Endometrial microvascular endothelial cells (primary cell): Measurements from ENCODE around the gene MKKS. TPM values are rescaled to one million over a fixed set of nuclear protein-coding genes. Genes with fewer than 3 reads are reported as not detected.
"Not testable (repeated sequence)": the region's sequence is repeated elsewhere in the genome, so short reads cannot be mapped to it uniquely, and the experiment has no call there.

ENCODE experiments used
- in situ Hi-C: cut with HindIII; loops from 2 replicates; pipeline ENCODE4 v1.10.0; 2017; ENCODE audit warnings: low sequenced_read_pairs, low pct_unique_long_range_greater_than_20kb; ENCODE audit errors: inconsistent ontology term
- total RNA-seq: library from RNA; depleted of rRNA; stranded (reverse); fragments of >200 nt; gene quantifications from one replicate; pipeline ENCODE4 v1.2.3, GENCODE V29; 2015; ENCODE audit errors: inconsistent ontology term

The MKKS gene
- total RNA-seq, 1 donor from 2014 or later: 11.7 TPM

DNA sequence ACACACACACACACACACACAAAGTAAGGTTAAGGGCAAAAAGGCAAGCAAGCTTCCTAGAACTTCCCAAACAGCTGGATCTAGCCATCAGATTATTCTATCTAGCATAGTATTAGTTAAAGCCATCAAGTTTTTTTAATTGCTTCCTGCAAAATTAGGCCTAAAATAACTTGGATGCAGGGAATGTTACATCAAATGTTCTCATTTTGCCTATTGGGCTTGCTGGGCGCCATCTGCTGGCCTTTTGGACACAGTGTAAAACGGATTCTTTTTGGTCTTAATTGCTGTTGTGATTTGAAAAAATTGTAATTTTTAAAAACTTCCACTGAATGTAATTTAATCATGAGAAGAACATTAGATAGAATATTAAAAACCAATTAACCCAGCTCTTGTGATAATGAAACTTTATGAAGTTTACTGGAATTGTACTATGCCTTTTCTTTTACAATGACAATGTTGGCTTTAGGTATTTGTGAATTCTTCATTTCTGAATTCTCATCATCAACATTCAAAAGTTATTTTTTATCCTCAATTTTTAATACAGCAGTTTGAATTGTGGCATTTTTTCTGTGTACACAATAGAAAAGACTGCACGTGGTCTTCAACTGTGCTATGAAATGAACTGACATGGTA, 6.8 kb downstream of the MKKS start:
- in situ Hi-C loops: no loop called here

DNA sequence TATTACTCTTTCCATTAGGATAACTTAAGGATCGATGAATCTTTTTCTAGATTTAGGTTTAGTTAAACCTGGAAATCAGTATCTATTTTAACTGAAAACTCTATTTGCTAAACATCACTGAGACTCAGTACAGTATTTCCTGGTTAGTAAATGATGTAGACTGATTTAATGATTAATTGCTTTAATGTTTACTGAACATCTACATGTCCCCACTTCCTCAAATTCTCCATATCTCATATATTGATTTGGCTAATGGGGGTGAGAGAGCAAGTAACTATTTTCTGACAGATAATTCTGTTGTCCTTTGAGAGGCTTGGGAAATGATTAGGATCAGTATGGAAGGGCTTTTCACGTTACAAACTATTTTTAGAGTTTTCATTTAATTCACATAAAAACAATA, 10.3 kb downstream of the MKKS start:
- in situ Hi-C loops: no loop called here

DNA sequence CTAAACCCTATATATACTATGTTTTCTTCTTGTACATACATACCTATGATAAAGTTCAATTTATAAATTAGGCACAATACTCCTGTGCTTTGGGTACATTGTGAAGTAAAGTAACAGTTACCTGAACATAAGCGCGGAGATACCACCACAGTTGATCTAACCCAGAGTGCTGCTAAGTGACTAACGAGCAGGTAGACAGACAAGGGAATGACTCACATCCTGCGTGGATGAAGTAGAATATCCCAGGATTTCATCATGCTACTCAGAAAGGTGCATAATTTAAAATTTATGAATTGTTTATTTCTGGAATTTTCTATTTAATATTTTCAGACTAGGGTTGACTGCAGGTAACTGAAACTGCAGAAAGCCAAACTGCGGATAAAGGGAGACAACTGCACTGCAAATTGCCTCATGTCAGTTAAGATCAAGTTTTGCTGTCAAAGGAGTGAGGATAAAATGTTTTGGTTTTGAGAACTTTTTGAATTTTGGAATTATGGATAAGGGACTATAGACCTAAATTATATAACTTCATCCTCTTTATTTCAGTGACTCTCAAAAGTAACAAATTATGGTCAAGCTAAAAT, 14.4 kb downstream of the MKKS start:
- in situ Hi-C loops: no loop called here

DNA sequence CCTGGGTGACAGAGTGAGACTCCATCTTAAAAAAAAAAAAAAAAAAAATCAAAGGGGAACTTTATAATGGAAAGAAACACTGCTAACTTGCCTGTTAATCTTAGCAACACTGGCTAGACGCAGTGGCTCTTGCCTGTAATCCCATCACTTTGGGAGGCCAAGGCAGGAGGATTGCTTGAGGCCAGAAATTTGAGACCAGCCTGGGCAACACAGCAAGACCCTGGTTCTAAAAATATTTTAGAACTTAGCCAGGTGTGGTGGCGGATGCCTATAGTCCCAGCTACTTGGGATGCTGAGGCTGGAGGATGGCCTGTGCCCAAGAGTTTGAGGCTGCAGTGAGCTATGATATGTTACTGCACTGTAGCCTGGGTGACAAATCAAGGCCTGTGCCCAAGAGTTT, 16.8 kb downstream of the MKKS start:
- in situ Hi-C loops: not testable (repeated sequence)

DNA sequence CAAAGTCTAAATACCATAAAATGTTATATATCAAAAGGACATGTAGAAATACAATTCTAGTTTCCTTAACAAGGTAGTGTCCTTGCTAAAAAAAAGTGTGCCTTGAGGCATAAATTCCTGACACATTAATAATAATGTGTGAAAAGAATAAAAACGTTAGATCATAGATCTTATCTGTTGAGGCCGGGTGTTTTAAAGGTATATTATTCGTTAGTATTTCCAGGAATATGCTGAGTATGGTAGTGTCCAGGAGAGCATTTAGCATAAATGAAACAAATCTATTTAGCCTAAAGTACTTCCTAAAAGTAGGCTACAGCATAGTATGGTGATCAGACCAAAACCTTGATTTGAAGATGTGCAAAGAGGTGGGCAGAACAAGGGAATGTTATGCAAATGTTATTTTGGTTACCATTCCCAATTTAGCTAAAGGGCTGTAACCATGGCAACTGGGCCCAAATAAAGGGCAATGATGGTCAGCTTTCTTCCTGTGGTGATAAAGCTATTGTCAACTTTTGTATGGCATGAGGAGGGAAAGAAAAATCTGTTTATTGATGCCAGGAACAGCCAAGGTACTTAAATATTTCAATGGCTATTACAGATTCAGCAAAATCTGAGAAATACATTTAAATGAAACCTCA, 18.9 kb downstream of the MKKS start:
- in situ Hi-C loops: no loop called here

DNA sequence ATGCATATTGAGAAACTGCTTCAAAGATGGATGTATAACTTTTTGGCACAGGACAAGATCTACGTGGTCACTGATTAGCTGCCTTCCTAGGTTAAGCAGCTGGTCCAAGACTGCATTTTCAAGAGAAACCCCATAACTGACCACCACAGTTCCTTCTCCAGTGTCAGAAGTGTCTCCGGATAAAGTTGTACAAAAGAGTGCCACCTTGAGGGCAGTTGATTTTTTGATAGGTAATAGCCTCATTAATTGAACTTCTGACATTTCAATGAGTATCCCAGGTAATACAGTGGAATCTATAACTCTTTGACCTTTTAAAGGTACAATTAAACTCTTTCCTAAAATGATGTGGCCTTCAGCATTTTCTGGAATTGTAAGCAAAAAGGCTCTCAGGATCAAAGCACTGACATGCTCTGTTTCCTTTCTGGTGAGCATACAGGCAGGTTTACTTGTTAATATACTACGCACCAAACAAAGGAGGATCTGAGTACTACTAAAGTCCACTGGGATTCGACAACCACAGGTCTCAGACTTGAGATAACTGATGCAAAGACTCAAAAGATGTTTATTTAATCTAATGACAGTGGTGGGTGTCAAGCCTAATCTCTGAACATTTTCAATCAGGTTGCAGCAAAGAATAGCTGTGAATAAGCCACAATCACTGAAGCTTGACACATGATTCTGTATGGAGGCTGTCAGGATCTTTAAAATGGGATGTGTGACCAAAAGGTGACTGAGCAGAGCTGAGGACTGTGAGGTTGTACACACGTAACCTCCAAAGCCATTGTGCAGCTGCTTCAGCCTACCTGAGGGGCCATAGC, 21.2 kb downstream of the MKKS start:
- in situ Hi-C loops: no loop called here

DNA sequence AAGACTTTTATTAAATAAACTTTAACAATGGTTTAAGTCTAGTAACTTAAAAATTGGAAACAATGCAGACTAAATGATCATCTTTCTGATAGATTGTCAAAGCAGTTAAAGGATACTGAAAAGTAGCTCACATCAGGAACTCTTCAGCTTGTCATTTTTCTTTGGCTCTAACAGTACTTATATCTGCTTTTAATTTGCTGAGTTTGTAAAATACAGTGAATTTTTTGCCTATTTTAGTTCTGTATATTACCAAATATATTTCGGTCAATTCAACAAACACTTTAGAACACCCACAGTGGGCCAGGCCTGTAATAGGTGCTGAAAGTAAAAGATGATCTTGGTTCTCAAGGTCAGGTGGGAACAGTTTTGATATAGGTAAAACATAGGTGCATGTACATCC, 22.3 kb downstream of the MKKS start:
- in situ Hi-C loops: no loop called here

DNA sequence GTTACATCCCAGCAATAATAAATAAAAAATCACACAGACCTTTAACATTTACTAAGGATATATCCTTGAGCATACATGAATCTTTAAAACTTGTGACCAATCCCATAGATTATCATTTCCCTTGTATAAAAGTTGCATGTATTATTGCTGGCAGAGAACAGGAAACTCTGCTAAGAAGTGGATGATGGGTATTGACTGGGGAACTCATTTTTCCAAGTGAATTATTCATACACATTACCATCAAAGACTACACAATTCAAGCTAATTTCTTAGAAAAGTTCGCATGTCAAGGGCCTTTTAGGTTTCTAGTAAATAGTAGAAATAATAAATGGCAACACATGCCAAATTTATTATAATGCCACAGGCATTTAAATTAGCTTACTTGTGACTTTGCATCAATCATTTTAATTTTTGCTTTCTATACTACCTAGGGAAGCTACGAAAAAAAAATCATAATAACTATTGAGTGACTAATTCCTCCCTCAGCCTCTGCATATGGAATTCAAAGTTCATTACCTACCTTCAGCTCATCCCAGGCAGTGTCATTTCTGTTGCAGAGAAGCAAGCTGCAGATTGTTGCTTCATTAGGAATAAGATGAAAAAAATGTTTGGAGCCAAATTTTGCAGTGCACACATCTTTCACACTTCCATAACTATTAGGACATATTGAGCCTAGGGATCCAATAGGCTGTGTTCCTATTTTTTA, 25.8 kb downstream of the MKKS start:
- in situ Hi-C loops: no loop called here

DNA sequence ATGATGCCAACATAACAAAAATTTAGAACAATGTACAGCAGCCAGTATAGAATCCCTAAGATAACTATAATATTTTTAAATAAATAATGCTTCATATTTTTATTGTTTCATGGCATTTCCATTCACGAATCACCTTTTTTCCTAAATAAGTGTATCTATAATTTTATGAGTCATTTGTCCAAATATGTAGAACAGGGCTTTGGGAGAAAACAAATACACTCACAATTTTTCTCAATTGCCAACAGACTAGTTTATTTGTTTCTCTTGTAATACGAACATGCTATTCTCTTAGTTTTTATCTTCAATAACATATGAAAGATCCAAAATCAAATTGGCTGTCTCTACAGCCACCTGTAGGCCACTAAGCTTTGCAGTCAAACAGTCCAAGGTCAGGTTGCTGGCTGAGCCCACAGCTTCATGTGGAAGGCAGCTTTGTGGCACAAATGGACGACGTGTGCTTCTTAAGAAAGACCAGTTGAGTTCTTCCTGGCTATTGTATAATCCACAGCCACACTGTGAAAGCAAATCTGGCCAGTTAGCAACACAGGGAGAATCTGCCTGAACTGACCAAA, 29.0 kb downstream of the MKKS start:
- in situ Hi-C loops: no loop called here

DNA sequence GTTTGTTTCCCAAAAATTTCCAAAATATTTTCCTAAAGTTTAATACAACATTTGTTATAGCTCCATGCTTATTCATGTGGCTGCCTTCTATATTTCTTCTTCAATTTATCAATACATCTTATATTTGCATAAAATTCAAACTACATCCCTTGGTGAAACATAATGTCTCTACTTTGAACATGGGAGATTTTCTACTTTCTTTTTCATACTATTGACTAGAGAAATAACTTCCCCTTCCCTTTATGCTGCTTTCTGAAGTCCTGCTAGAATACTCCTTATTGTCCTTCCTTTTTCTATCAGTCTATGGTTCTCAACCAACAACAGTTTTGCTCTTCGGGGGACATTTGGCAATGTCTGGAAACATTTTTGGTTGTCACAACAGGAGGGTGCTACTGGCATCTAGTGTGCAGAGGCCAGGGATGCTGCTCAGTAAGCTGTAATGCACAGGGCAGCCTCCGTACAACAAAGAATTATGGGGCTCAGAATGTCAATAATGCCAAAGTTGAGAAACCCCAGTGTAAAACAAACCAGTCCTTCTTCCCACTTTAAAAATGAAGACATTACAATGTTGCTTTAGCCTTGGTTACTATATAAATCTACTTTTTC, 29.9 kb downstream of the MKKS start:
- in situ Hi-C loops: no loop called here

DNA sequence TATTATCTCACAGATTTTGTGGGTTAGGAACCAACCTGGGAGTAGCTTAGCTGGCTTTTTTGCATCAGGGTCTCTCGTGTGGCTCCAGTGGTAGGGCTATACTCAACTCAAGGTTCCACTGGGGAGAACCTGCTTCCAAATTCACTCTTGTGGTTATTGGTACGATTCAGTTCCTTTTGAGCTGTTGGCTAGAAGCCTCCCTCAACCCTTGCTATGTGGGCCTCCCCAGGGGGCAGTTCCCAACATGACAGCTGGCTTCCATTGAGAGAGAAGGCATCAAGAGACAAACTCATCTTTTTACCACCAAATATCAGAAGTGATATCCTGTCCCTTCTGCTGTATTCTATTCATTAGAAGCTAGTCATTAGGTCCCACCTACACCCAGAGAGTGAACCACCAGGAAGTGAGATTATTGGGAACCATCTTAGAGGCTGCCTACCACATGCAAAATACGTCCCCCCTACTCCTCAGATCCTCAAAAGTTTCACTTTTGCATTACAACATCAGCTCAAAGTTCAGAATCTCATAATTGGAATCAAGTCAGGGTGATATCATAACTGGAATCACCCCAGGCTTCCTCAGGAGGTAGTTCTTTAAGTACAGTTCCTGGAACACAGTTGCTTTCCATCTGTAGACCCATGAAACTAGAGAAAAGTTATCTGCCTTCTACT, 30.9 kb downstream of the MKKS start:
- in situ Hi-C loops: no loop called here

DNA sequence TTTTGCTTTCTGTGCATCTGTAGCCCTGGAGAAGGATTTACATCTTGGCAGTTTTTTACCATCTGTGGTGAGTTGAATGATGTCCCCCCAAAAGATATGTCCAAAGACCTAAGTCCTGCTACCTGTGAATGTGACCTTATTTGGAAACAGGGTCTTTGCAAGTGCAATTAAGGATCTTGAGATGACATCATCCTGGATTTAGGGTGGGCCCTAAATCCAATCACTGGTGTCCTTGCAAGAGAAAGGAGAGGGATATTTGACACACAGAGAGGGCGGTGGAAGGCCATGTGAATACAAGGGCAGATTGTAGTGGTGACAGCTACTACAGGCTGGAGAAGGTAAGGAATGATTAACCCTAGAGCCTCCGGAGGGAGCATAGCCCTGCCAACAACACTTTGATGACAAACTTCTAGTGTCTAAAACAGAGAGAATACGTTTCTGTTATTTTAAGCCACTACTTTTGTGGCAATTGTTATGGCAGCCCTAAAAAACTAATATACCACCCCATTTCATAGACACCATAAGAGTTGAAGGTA, 35.1 kb downstream of the MKKS start:
- in situ Hi-C loops: no loop called here

DNA sequence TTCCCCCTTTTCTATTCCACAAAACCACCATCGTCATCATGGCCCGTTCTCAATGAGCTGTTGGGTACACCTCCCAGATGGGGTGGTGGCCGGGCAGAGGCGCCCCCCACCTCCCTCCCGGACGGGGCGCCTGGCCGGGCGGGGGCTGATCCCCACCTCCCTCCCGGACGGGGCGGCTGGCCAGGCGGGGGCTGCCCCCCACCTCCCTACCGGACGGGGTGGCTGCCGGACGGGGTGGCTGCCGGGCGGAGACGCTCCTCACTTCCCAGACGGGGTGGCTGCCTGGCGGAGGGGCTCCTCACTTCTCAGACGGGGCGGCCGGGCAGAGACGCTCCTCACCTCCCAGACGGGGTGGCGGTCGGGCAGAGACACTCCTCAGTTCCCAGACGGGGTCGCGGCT, 39.3 kb downstream of the MKKS start:
- in situ Hi-C loops: not testable (repeated sequence)

DNA sequence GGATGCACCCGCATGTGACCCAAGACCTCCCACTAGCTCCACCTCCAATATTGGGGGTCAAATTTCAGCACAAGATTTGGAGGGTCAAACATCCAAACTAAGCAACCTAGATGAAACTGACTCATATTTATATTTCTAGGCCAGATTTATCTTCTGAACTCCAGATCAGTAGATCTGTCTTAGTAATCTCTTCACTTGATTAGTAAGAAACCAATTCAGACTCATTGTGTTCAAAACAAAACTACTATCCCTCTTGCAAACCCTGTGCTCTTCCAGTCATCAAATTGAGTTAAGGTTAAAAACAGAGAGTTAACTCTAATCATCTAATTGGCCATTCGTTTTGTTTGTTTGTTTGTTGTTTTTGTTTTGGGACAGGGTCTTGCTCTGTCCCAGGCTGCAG, 43.3 kb downstream of the MKKS start:
- in situ Hi-C loops: no loop called here

DNA sequence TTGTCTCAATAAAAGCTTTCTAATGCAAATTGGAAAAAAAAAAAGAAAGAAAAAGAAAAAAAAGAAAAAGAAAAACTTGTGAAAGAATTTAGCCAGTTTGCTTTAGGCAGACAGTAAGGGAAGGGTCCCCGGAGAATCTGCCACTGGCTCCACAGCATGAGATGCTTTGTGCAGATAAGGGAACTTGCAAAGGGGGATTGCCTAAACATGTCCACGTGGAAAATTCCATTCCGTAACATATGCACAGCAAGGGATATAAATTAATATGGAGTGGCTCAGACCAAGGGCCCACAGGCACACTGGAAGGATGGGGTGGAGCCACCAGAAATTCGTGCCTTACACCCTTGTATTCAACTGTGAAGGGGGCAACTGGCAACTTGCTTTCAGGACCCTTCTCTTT, 45.4 kb downstream of the MKKS start:
- in situ Hi-C loops: no loop called here

DNA sequence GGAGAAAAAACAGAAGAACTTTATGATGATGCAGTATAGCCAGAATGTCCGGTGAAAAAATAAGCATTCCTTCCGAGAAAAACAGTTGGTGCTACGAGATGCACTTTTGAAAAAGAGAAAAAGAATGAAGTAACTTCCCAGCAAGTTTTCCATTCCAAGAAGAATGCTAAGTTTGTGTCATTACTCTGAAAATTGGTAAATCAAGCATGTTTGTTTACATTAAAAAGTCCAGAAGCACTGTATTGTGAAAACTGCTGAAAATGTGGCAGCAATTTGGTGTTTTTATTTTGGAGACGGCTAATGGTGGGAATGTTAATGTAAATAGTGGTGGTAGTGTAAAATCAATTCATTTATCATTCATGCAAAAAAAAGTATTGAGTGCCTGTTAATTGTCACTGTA, 46.3 kb downstream of the MKKS start:
- in situ Hi-C loops: no loop called here

DNA sequence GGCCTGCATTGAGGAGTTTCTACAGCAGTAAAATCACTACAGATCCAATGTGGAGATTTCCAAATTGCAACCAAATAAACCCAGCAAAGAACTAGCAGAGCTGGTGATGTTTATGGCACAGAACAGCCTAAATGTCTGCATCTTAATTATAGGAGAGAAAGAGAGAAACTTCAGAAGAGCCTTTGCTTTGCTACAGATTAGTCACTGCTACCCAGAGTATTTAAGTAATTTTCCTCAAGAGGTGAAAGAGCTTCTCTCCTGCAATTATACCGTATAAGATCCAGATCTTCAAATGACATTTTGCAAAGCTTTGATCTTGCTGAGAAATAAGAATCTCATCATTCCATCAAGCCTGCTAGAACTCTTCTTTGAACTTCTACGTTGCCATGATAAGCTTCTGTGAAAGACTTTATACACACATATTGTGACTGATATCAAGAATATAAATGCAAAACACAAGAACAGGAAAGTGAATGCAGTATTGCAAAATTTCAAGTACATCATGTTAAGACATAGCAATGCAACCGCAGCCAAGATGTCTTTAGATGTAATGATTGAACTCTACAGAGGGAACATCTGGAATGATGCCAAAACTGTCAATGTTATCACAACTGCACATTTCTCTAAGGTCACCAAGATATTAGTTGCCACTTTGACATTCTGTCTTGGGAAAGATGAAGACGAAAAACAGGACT, 48.0 kb downstream of the MKKS start:
- in situ Hi-C loops: no loop called here
